Globus pallidus (tissue), 1 donor: Measurements from ENCODE around the gene SPATA2.

Experiments used
- DNase-seq: peaks from one replicate; pipeline ENCODE4 v3.0.0-alpha.2; 2015; ENCODE audit warnings: low spot score

Gene SPATA2

DNA sequence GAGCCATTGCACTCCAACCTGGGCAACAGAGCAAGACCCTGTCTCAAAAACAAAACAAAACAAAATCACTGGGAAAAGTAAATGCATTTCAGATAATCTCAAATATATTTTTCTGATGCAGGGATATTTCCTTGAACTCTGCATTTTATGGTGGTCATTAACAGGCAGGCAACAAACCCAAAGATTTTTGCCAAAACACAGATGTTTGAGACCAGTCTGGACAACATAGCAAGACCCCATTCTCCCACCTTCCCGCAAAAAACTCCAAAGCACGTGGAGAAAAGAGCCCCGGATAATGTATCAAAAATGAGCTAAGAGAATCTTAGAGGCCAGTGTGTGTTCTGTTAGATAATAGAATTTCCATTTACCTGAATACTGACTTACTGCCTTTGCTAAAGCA, 58.4 kb downstream of the SPATA2 start:
- no peak for DNase-seq

GRCh38 chr20:49854190-49854875, 61.0 kb downstream of the SPATA2 start:
- no peak for DNase-seq

GRCh38 chr20:49853640-49854039, 61.7 kb downstream of the SPATA2 start:
- no peak for DNase-seq
